GM12891 (cell line): Measurements from ENCODE around the gene GPATCH3.

Experiments
- POLR2A ChIP-seq: IDR thresholded peaks from 2 replicates; pipeline ENCODE4 v1.6.1; 2011; ENCODE audit warnings: low read depth, low read length, control low read depth
- POLR2AphosphoS5 ChIP-seq: IDR thresholded peaks from 2 replicates; pipeline ENCODE4 v1.6.1; 2011; ENCODE audit warnings: low read depth, low read length, control low read depth
- TAF1 ChIP-seq: IDR thresholded peaks from 2 replicates; pipeline ENCODE4 v1.6.1; 2011; ENCODE audit warnings: low read depth, low read length, control low read depth

GRCh38 chr1:26921540-26922430, 21.5 kb upstream of the GPATCH3 start, which contains the start of gene NUDC:
- peak; percentile 75 for TF ChIP-seq TAF1
- peak; percentile 93 for TF ChIP-seq POLR2AphosphoS5
- TF ChIP-seq POLR2A: peak; percentile 93
